Fibroblast of lung (primary cell): Measurements from ENCODE around the gene BTBD7. TPM values are rescaled to one million over a fixed set of nuclear protein-coding genes. Genes with fewer than 3 reads are reported as not detected.

Experiments used
- DNase-seq, 2 donors: peaks; one replicate each; pipeline versions ENCODE4 v3.0.0 to v3.0.0-alpha.2; 2010; ENCODE audit warnings: low read depth in 2 of 2
- H2AFZ ChIP-seq: 2 replicates; pipeline ENCODE4 v1.5.1; 2012; ENCODE audit warnings: low read length, control low read depth, inconsistent platforms
- H3K27ac ChIP-seq: 2 replicates; pipeline ENCODE4 v1.5.1; 2011; ENCODE audit warnings: low read length, control low read depth; ENCODE audit not compliant: insufficient read depth
- H3K27me3 ChIP-seq: 2 replicates; pipeline ENCODE4 v1.5.1; 2011; ENCODE audit warnings: mild to moderate bottlenecking, low read length; ENCODE audit not compliant: control insufficient read depth, insufficient read depth
- H3K36me3 ChIP-seq: 2 replicates; pipeline ENCODE4 v1.5.1; 2011; ENCODE audit warnings: low read length; ENCODE audit not compliant: control insufficient read depth, insufficient read depth
- H3K4me1 ChIP-seq: 2 replicates; pipeline ENCODE4 v1.5.1; 2011; ENCODE audit warnings: low read length; ENCODE audit not compliant: control insufficient read depth, insufficient read depth; ENCODE audit errors: extremely low read depth
- H3K4me2 ChIP-seq: 2 replicates; pipeline ENCODE4 v1.5.1; 2011; ENCODE audit warnings: low read length, control low read depth; ENCODE audit not compliant: insufficient read depth; ENCODE audit errors: extremely low read depth
- H3K4me3 ChIP-seq, 4 experiments: fragments of 200-600 bp in 1 of 4; sonication (generic) in 1 of 4; replicated peaks in 1 of 4; 2 replicates each; pipeline ENCODE4 v1.5.1; 2011 to 2016; ENCODE audit warnings: low read length in 4 of 4, low read depth in 3 of 4, mild to moderate bottlenecking in 3 of 4, control low read depth in 2 of 4, inconsistent platforms in 1 of 4, mixed read lengths in 1 of 4; ENCODE audit not compliant: insufficient read depth in 1 of 4; ENCODE audit errors: control extremely low read depth in 1 of 4
- H3K79me2 ChIP-seq: 2 replicates; pipeline ENCODE4 v1.5.1; 2012; ENCODE audit warnings: mild to moderate bottlenecking, low read length, inconsistent platforms; ENCODE audit not compliant: control insufficient read depth, insufficient read depth
- H3K9ac ChIP-seq: 2 replicates; pipeline ENCODE4 v1.5.1; 2011; ENCODE audit warnings: mild to moderate bottlenecking, low read length, control low read depth; ENCODE audit not compliant: insufficient read depth
- H3K9me3 ChIP-seq: 2 replicates; pipeline ENCODE4 v1.5.1; 2012; ENCODE audit warnings: low read depth, low read length; ENCODE audit not compliant: control insufficient read depth, insufficient read depth
- H4K20me1 ChIP-seq: 2 replicates; pipeline ENCODE4 v1.5.1; 2011; ENCODE audit warnings: low read length; ENCODE audit not compliant: control insufficient read depth, insufficient read depth; ENCODE audit errors: extremely low read depth
- CTCF ChIP-seq, 2 donors: IDR thresholded peaks in 1 of 2; conservative IDR thresholded peaks in 1 of 2; 1 replicate in 1 of 2; 2 replicates in 1 of 2; pipeline ENCODE4 v1.5.1; 2011 to 2012; ENCODE audit warnings: low read length in 2 of 2, control low read depth in 1 of 2, inconsistent platforms in 1 of 2, low read depth in 1 of 2, mild to moderate bottlenecking in 1 of 2
- EZH2 ChIP-seq: IDR thresholded peaks from 2 replicates; pipeline ENCODE4 v1.5.1; 2012; ENCODE audit warnings: low read length, control low read depth, mild to moderate bottlenecking; ENCODE audit errors: missing control alignments
- polyA plus RNA-seq, 2 donors: library from polyadenylated mRNA; depleted of rRNA in 1 of 2; stranded (reverse) in 1 of 2; unstranded in 1 of 2; fragments of >200 nt; gene quantifications; 2 replicates each; pipeline ENCODE4 v1.2.1, GENCODE V29; 2011 to 2012; ENCODE audit warnings: missing spikeins in 1 of 2
- total RNA-seq: library from RNA; depleted of rRNA; stranded (reverse); fragments of >200 nt; gene quantifications from 2 replicates; pipeline ENCODE4 v1.2.1, GENCODE V29; 2014

The BTBD7 gene
- total and polyA plus RNA-seq, 2 donors (not counting 1 experiment from before 2014, with no cell fraction given), result 20.5 to 25.9 TPM

DNA sequence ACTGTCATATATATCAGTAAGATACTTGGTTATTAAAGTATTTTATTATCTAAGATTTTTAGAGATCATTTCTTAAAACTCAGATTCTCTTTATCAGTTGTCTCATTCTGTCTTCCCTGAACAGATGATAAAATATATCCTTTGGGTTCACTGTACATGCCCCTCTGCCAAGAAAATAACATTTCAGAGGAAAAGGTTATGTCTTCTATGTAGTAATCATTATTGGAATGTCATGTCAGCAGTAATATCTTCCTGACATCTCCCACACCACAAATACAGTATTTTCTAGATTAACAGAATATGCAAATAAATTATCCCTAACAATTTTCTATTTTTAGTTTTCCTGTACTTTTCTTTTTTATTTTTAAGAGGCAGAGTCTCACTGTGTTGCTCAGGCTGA is 26.0 kb downstream of the BTBD7 start:
- H2AFZ ChIP-seq, result no peak overlapping the region
- H4K20me1 ChIP-seq, result no peaks in the 10 kb centered on the region

GRCh38 chr14:93305725-93306418 is 27.0 kb downstream of the BTBD7 start:
- H2AFZ ChIP-seq, result no peak overlapping the region
- no peak overlapping the region for H3K4me3 ChIP-seq
- H3K9me3 ChIP-seq, result no peaks in the 10 kb centered on the region
- H3K4me1 ChIP-seq, result no peaks in the 10 kb centered on the region
- H3K27me3 ChIP-seq, result no peaks in the 10 kb centered on the region
- H3K4me2 ChIP-seq, result no peak overlapping the region
- H3K36me3 ChIP-seq, result no peaks in the 10 kb centered on the region
- H3K27ac ChIP-seq, result no peak overlapping the region
- no peak for DNase-seq
- no peak for TF ChIP-seq EZH2
- no peak for TF ChIP-seq CTCF (conservative IDR thresholded peaks at IDR 0.05 in 1 of 2, IDR thresholded peaks at IDR 0.05 in 1 of 2; ENCODE audit: low read depth in 1 of 2, low read length in 2 of 2)
- H3K9ac ChIP-seq, result no peak overlapping the region
- H3K79me2 ChIP-seq, result peaks cover 43% of the 10 kb centered on the region
- H4K20me1 ChIP-seq, result no peaks in the 10 kb centered on the region

More for the DNA sequence above, 26.0 kb downstream of the BTBD7 start:
- Histone ChIP-seq H3K9ac (no peak overlapping the region), H3K27ac (no peak overlapping the region), H3K9me3 (no peaks in the 10 kb centered on the region), H3K4me2 (no peak overlapping the region), H3K79me2 (peaks cover 45% of the 10 kb centered on the region), H3K4me3 (no peak overlapping the region), H3K4me1 (no peaks in the 10 kb centered on the region), H3K36me3 (no peaks in the 10 kb centered on the region), H3K27me3 (no peaks in the 10 kb centered on the region)
- no peak for TF ChIP-seq CTCF (conservative IDR thresholded peaks at IDR 0.05 in 1 of 2, IDR thresholded peaks at IDR 0.05 in 1 of 2; ENCODE audit: low read depth in 1 of 2, low read length in 2 of 2)
- TF ChIP-seq EZH2, result no peak
- no peak for DNase-seq

GRCh38 chr14:93304771-93305170 is 28.1 kb downstream of the BTBD7 start:
- TF ChIP-seq EZH2 (no peak), CTCF (conservative IDR thresholded peaks at IDR 0.05 in 1 of 2, IDR thresholded peaks at IDR 0.05 in 1 of 2; ENCODE audit: low read depth in 1 of 2, low read length in 2 of 2) (no peak)
- Histone ChIP-seq H3K27ac (peak overlapping the region; percentile 29), H4K20me1 (no peaks in the 10 kb centered on the region), H3K9me3 (no peaks in the 10 kb centered on the region), H3K4me2 (peak overlapping the region; percentile 44), H3K4me3 (no peak overlapping the region), H3K27me3 (no peaks in the 10 kb centered on the region), H3K79me2 (peaks cover 41% of the 10 kb centered on the region), H2AFZ (no peak overlapping the region), H3K36me3 (no peaks in the 10 kb centered on the region), H3K9ac (no peak overlapping the region), H3K4me1 (no peaks in the 10 kb centered on the region)
- DNase-seq, result peak in 1 of 2 donors; percentile 47
